HEK293T (cell line): ENCODE measurements around the gene HJURP.

ENCODE experiments used
- ARNT ChIP-seq: fragments of 450-650 bp; IDR thresholded peaks from 2 replicates; pipeline ENCODE4 v1.6.1; 2017; ENCODE audit warnings: mild to moderate bottlenecking
- BHLHE40 ChIP-seq: fragments of 450-650 bp; IDR thresholded peaks from 2 replicates; pipeline ENCODE4 v1.6.1; 2016; ENCODE audit warnings: mild to moderate bottlenecking, moderate library complexity, borderline replicate concordance
- ELF4 ChIP-seq: fragments of 450-650 bp; IDR thresholded peaks from 2 replicates; pipeline ENCODE4 v1.6.1; 2017; ENCODE audit warnings: antibody characterized with exemption
- FOXA1 ChIP-seq: fragments of 450-650 bp; IDR thresholded peaks from 2 replicates; pipeline ENCODE4 v1.6.1; 2016; ENCODE audit warnings: mild to moderate bottlenecking
- LEF1 ChIP-seq: fragments of 450-650 bp; IDR thresholded peaks from 2 replicates; pipeline ENCODE4 v1.6.1; 2017; ENCODE audit warnings: mild to moderate bottlenecking, borderline replicate concordance
- SP1 ChIP-seq: fragments of 450-650 bp; IDR thresholded peaks from 2 replicates; pipeline ENCODE4 v1.6.1; 2017
- SUZ12 ChIP-seq: fragments of 450-650 bp; IDR thresholded peaks from 2 replicates; pipeline ENCODE4 v1.6.1; 2016; ENCODE audit warnings: mild to moderate bottlenecking
- TARDBP ChIP-seq: fragments of 450-650 bp; IDR thresholded peaks from 2 replicates; pipeline ENCODE4 v1.6.1; 2016
- ZNF384 ChIP-seq: fragments of 450-650 bp; IDR thresholded peaks from 2 replicates; pipeline ENCODE4 v1.6.1; 2016
- TF ChIP-seq, protein P1 (sequence below): fragments of 450-650 bp; IDR thresholded peaks from 2 replicates; pipeline ENCODE4 v1.6.1; 2016

GRCh38 chr2:233818639-233819621 lies 35.4 kb downstream of the HJURP start:
- TF ChIP-seq ELF4 (no peak), ZNF384 (no peak), SP1 (no peak), FOXA1 (no peak), ARNT (no peak), SUZ12 (no peak), BHLHE40 (no peak), LEF1 (no peak), TARDBP (no peak)
- TF ChIP-seq, protein P1, sequence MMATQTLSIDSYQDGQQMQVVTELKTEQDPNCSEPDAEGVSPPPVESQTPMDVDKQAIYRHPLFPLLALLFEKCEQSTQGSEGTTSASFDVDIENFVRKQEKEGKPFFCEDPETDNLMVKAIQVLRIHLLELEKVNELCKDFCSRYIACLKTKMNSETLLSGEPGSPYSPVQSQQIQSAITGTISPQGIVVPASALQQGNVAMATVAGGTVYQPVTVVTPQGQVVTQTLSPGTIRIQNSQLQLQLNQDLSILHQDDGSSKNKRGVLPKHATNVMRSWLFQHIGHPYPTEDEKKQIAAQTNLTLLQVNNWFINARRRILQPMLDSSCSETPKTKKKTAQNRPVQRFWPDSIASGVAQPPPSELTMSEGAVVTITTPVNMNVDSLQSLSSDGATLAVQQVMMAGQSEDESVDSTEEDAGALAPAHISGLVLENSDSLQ, result no peak
